NCI-H146 (cell line): ENCODE data around the gene FAM3C.

Experiments used
- DNase-seq: peaks from one replicate; lab custom pipeline; 2025; lab: John Stamatoyannopoulos, UW

The FAM3C gene

GRCh38 chr7:121379930-121380329 lies 16.2 kb downstream of the FAM3C start:
- DNase-seq: no peak

- DNase-seq: no peak
These were observed 19.1 kb downstream of the FAM3C start for GRCh38 chr7:121376979-121377378.

- no peak for DNase-seq
These were observed 22.9 kb downstream of the FAM3C start for GRCh38 chr7:121373177-121373576.

- peak; percentile 25 for DNase-seq
These were observed 23.6 kb downstream of the FAM3C start for GRCh38 chr7:121372376-121373010.

- DNase-seq: no peak
These were observed 24.2 kb downstream of the FAM3C start for GRCh38 chr7:121371883-121372282.

GRCh38 chr7:121371367-121371766 lies 24.7 kb downstream of the FAM3C start:
- no peak for DNase-seq

- no peak for DNase-seq
These were observed 26.6 kb downstream of the FAM3C start for GRCh38 chr7:121369462-121369861.

- peak; percentile 30 for DNase-seq
These were observed 29.2 kb downstream of the FAM3C start for GRCh38 chr7:121366852-121367431.

- no peak for DNase-seq
These were observed 35.5 kb downstream of the FAM3C start for GRCh38 chr7:121360564-121360963.

GRCh38 chr7:121355574-121355973 lies 40.5 kb downstream of the FAM3C start:
- DNase-seq: peak; percentile 17

GRCh38 chr7:121352323-121352722 lies 43.8 kb downstream of the FAM3C start:
- DNase-seq: no peak

GRCh38 chr7:121351682-121352081 lies 44.4 kb downstream of the FAM3C start:
- DNase-seq: no peak

- no peak for DNase-seq
These were observed 51.6 kb downstream of the FAM3C start for GRCh38 chr7:121344497-121344896.

- DNase-seq: no peak
These were observed 52.0 kb downstream of the FAM3C start for GRCh38 chr7:121344093-121344492.

- no peak for DNase-seq
These were observed 52.8 kb downstream of the FAM3C start for GRCh38 chr7:121343302-121343701.

GRCh38 chr7:121342631-121343030 lies 53.5 kb downstream of the FAM3C start:
- DNase-seq: no peak

GRCh38 chr7:121341933-121342332 lies 54.2 kb downstream of the FAM3C start:
- DNase-seq: no peak

GRCh38 chr7:121339082-121339481 lies 57.0 kb downstream of the FAM3C start:
- no peak for DNase-seq

GRCh38 chr7:121337398-121337797 lies 58.7 kb downstream of the FAM3C start:
- peak; percentile 53 for DNase-seq

GRCh38 chr7:121336579-121336978 lies 59.5 kb downstream of the FAM3C start:
- no peak for DNase-seq

- DNase-seq: no peak
These were observed 61.0 kb downstream of the FAM3C start for GRCh38 chr7:121334875-121335648.

- no peak for DNase-seq
These were observed 61.7 kb downstream of the FAM3C start for GRCh38 chr7:121334376-121334775.

- peak; percentile 14 for DNase-seq
These were observed 64.5 kb downstream of the FAM3C start for GRCh38 chr7:121331574-121331973.
